GM23338 (cell line): Measurements from ENCODE around the gene DPYD.

Experiments
- CREB1 ChIP-seq: fragments of 250-450 bp; sonication (Bioruptor Pico); IDR thresholded peaks from 2 replicates; pipeline ENCODE4 v1.5.0; 2020; ENCODE audit warnings: low read depth, mild to moderate bottlenecking, moderate library complexity
- ETS1 ChIP-seq: IDR thresholded peaks from 2 replicates; pipeline ENCODE4 v1.6.1; 2016; ENCODE audit warnings: antibody characterized with exemption
- EZH2 ChIP-seq: fragments of 200-600 bp; sonication (generic); IDR thresholded peaks from one replicate; pipeline ENCODE4 v1.8.0; 2017; ENCODE audit warnings: antibody characterized with exemption, mild to moderate bottlenecking, low read depth; ENCODE audit not compliant: unreplicated experiment
- EZH2phosphoT487 ChIP-seq: fragments of 200-600 bp; sonication (generic); IDR thresholded peaks from one replicate; pipeline ENCODE4 v1.8.1; 2018; ENCODE audit warnings: antibody characterized with exemption; ENCODE audit not compliant: unreplicated experiment
- JUNB ChIP-seq: IDR thresholded peaks from one replicate; pipeline ENCODE4 v1.6.1; 2016; ENCODE audit warnings: antibody characterized with exemption; ENCODE audit not compliant: unreplicated experiment
- NANOG ChIP-seq: IDR thresholded peaks from 2 replicates; pipeline ENCODE4 v1.6.1; 2016; ENCODE audit warnings: antibody characterized with exemption, borderline replicate concordance
- POLR2AphosphoS5 ChIP-seq: IDR thresholded peaks from 2 replicates; pipeline ENCODE4 v1.6.1; 2016; ENCODE audit warnings: antibody characterized with exemption, low read depth
- REST ChIP-seq: IDR thresholded peaks from one replicate; pipeline ENCODE4 v1.6.1; 2018; ENCODE audit warnings: antibody characterized with exemption; ENCODE audit not compliant: unreplicated experiment
- ZNF114 ChIP-seq: fragments of 250-450 bp; sonication (Bioruptor Pico); IDR thresholded peaks from 2 replicates; pipeline ENCODE4 v1.5.0; 2020; ENCODE audit warnings: mild to moderate bottlenecking, moderate library complexity
- ZNF331 ChIP-seq: fragments of 250-450 bp; sonication (Bioruptor Pico); IDR thresholded peaks from 2 replicates; pipeline ENCODE4 v1.5.0; 2020; ENCODE audit warnings: low read depth, mild to moderate bottlenecking, moderate library complexity
- ZNF462 ChIP-seq: fragments of 250-450 bp; sonication (Bioruptor Pico); IDR thresholded peaks from 2 replicates; pipeline ENCODE4 v1.5.0; 2020; ENCODE audit warnings: mild to moderate bottlenecking, moderate library complexity
- TF ChIP-seq, protein P1 (sequence below), 2 experiments: fragments of 200-600 bp in 1 of 2; sonication (generic) in 1 of 2; conservative IDR thresholded peaks; 2 replicates each; pipeline versions ENCODE4 v1.5.1 to v1.6.1; 2016 to 2017; ENCODE audit warnings: antibody characterized with exemption in 2 of 2, low read depth in 2 of 2, mild to moderate bottlenecking in 2 of 2, moderate library complexity in 1 of 2

GRCh38 chr1:97603218-97603617 is 317.6 kb downstream of the DPYD start:
- TF ChIP-seq EZH2 (no peak), JUNB (no peak), CREB1 (CRISPR knock-in tag) (no peak), ZNF114 (no peak), ETS1 (no peak), REST (no peak), ZNF331 (CRISPR knock-in tag) (no peak), POLR2AphosphoS5 (no peak), ZNF462 (CRISPR knock-in tag) (no peak), NANOG (no peak), EZH2phosphoT487 (no peak)
- TF ChIP-seq, protein P1, sequence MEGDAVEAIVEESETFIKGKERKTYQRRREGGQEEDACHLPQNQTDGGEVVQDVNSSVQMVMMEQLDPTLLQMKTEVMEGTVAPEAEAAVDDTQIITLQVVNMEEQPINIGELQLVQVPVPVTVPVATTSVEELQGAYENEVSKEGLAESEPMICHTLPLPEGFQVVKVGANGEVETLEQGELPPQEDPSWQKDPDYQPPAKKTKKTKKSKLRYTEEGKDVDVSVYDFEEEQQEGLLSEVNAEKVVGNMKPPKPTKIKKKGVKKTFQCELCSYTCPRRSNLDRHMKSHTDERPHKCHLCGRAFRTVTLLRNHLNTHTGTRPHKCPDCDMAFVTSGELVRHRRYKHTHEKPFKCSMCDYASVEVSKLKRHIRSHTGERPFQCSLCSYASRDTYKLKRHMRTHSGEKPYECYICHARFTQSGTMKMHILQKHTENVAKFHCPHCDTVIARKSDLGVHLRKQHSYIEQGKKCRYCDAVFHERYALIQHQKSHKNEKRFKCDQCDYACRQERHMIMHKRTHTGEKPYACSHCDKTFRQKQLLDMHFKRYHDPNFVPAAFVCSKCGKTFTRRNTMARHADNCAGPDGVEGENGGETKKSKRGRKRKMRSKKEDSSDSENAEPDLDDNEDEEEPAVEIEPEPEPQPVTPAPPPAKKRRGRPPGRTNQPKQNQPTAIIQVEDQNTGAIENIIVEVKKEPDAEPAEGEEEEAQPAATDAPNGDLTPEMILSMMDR (conservative IDR thresholded peaks at IDR 0.05; ENCODE audit: low read depth in 2 of 2): no peak
